Peyer's patch (tissue), 4 donors: Measurements from ENCODE around the gene CTPS2.

Experiments
- POLR2A ChIP-seq, 2 donors: fragments of 450-650 bp; IDR thresholded peaks; one replicate each; pipeline ENCODE4 v1.5.1; 2017; ENCODE audit warnings: antibody characterized with exemption in 2 of 2, mild to moderate bottlenecking in 2 of 2, moderate library complexity in 2 of 2
- TF ChIP-seq, protein P1 (sequence below), 6 experiments: fragments of 450-650 bp in 4 of 6; fragments of 200-600 bp in 2 of 6; sonication (generic) in 1 of 6; IDR thresholded peaks; one replicate each; pipeline ENCODE4 v1.5.1; 2017 to 2019; ENCODE audit warnings: antibody characterized with exemption in 6 of 6, mild to moderate bottlenecking in 3 of 6, moderate library complexity in 1 of 6

DNA sequence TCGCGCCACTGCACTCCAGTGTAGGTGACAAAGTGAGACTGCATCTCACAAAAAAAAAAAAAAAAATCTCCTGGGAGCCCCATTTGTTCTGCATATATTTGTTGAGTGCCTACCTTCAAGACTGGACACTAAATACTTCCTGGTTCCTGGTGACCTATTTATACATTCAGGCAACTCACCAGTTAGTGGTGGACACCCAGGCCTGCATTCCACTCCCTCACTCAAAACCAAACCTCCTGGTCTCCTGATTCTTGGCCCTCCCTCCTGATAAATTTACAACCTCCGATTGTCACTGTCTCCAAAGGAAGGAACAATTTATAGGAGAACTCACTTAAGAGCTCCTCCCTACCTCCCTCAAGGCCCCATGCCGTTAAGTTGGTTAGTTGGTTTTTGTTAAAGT is 10.0 kb upstream of the CTPS2 start:
- TF ChIP-seq, protein P1, sequence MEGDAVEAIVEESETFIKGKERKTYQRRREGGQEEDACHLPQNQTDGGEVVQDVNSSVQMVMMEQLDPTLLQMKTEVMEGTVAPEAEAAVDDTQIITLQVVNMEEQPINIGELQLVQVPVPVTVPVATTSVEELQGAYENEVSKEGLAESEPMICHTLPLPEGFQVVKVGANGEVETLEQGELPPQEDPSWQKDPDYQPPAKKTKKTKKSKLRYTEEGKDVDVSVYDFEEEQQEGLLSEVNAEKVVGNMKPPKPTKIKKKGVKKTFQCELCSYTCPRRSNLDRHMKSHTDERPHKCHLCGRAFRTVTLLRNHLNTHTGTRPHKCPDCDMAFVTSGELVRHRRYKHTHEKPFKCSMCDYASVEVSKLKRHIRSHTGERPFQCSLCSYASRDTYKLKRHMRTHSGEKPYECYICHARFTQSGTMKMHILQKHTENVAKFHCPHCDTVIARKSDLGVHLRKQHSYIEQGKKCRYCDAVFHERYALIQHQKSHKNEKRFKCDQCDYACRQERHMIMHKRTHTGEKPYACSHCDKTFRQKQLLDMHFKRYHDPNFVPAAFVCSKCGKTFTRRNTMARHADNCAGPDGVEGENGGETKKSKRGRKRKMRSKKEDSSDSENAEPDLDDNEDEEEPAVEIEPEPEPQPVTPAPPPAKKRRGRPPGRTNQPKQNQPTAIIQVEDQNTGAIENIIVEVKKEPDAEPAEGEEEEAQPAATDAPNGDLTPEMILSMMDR (IDR thresholded peaks at IDR 0.05) = no peak
- TF ChIP-seq POLR2A (IDR thresholded peaks at IDR 0.05) = no peak
